ENCODE results near the gene C1orf159.
"Not testable (repeated sequence)": the region's sequence is repeated elsewhere in the genome, so short reads cannot be mapped to it uniquely, and the experiment has no call there.

The C1orf159 gene

DNA sequence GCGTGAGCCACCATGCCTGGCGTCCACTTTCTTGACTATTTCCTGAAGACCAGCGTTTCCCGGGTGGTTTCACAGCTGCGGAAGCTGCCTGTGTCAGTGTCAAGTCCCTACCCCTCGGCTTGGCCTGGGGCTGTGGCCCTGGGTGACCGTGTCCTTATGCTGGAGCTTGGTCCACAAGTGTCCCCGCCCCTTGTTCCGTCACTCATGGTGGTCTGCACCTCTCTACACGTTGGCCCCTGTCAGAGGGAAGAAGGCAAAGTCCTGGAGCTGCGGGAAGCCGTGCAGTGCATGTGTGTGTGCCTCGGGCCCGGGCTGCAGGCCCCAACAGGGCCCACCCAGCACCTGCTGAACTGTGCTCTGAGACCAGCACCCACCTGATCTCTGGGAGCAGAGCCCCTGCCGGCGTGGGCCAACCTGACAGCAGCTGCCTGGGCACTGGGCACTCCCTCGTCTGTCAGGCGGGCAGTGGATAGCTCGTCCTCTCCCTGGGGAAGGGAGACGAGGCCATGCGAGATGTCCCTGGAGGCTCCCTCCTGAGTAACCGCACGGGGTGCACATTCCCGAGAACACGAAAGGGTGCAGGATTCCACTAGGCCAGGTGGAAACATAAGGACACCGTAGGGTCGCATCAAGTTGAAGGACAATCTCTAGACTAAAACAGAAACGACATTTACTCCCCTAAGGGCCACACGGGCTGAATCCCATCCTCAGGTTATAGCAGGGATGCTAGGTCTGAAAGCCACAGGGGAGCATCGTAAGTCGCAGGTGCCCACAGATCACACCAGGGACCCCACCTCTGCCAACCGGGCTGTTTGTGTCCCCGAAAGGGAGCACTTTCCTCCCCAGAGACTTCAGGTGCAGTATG lies 2.4 kb upstream of the C1orf159 start:
- no peak for DNase-seq (ENCODE audit: low spot score)

DNA sequence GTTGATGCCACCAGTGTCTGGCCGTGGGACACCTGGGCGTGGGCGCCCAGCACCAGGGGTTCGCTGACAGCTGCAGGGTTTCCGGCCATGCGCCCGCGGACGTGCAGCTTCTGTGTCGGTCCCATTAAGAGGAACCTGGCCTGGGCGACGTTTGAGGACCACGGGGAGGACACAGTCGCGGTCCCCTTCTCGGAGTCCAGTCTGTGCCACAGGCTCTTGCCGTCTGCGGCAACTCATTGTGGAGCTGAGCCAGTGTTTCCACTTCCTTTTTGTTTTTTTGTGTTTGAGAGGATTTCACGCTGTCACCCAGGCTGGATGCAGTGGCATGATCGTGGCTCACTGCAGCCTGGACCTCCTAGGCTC lies 1.6 kb upstream of the C1orf159 start:
- no peak for DNase-seq (ENCODE audit: low spot score)

DNA sequence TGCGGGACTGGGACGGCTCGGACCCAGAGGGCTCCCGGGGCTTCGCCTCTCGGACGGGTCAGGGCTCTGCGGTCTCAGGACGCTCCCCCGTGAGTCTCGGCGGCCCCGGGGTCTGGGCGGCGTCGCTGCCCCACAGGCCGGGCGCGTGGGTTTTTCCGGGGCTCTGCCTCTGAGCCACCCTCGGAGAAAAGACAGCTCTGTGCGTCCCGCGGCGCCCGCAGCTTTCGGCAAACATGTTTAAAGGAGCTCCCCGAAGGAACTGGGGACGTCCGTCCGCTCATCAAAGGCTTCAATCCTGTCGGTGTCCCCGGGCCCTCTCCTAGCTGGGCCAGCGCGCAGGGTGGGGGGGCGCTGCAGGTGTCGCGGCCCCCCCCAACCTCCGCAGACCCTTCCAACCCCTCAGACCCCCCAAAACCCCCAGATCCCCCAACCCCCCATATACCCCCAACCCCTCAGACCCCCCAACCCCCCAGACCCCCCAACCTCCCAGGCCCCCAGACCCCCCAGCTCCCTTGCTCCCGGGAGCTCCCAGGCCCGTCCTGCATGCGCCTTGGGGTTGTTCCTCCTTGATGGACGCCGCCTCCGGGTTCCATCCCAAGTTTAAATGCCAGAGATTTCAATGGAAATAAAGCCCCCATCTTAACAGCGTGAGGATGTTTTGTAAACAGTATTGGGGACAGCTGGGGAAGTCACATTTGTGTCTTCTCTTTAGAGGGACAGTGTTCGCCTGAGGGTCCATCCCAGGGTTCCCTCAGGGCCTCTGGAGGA lies 996 bp upstream of the C1orf159 start:
- peak; percentile 25 for DNase-seq (ENCODE audit: low spot score)

DNA sequence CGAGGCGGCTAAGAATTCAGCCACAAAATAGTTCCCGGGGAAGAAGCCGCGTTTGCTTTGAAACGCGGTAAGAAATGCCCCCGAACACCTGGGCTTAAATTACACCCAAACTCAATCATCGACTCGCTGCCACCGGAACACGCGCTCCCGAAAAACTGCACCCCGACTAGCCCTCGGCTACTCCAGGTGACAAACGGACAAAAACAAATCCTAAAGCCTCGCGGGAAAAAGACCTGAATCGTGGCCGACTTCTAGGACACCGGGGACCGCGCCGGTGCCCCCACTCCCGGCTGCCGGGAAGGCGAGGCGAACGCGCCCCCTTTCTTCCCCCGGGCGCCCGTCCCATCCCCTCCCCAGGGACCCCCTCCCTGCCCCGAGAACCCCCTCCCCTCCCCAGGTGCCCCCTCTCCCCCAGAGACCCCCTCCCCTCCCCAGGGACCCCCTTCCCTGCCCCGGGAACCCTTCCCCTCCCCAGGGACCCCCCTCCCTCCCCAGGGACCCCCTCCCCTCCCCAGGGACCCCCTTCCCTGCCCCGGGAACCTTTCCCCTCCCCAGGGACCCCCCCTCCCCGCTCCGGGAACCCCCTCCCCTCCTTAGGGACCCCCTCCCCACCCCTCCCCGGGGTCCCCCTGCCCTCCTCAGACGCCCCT lies 628 bp downstream of the C1orf159 start:
- no peak for DNase-seq (ENCODE audit: low spot score)

DNA sequence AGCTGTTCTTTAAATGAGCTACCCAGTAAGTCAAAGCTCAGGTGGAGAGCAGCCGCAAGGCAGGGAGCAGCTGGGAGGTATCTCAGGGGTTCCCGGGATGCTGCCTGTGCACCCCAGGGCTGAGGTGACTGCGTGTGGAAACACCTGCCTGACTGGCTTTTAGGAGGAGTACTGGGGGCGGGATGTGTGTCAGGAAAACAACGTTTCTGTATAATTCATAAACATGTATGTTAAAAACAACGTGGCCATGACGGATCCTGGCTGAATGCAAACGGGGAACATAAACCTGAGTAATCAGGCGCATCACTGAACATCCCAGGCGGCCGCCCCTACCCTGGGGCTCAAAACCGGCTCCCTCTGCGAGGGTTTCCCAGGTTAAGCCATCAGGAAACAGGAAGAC lies 1.5 kb downstream of the C1orf159 start:
- no peak for DNase-seq (ENCODE audit: low spot score)

DNA sequence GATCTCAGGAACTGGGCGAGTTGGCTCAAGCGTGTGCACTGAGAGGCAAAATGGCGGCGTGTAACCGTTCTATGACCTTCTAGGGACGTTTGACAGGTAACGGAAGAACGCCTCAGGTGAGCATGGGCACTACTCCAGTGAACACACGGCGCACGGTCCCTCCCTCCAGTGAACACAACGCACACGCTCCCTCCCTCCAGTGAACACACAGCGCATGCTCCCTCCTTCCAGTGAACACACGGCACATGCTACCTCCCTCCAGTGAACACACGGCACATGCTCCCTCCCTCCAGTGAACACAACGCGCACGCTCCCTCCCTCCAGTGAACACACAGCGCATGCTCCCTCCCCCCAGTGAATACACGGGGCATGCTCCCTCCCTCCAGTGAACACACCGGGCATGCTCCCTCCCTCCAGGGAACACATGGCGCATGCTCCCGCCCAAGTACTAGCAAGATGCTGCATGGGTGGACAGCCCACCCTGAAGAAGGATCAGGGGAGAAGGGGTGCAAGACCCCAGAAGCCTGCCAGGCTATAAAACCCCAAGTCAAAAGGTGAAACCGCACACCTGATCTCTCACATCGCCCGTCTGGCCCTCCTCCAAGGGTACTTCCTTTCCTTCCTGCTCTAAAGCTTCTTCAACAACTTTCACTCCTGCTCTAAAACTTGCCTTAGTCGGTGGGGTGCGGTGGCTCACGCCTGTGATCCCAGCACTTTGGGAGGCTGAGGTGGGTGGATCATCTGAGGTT lies 3.5 kb downstream of the C1orf159 start:
- no peak for DNase-seq (ENCODE audit: low spot score)

DNA sequence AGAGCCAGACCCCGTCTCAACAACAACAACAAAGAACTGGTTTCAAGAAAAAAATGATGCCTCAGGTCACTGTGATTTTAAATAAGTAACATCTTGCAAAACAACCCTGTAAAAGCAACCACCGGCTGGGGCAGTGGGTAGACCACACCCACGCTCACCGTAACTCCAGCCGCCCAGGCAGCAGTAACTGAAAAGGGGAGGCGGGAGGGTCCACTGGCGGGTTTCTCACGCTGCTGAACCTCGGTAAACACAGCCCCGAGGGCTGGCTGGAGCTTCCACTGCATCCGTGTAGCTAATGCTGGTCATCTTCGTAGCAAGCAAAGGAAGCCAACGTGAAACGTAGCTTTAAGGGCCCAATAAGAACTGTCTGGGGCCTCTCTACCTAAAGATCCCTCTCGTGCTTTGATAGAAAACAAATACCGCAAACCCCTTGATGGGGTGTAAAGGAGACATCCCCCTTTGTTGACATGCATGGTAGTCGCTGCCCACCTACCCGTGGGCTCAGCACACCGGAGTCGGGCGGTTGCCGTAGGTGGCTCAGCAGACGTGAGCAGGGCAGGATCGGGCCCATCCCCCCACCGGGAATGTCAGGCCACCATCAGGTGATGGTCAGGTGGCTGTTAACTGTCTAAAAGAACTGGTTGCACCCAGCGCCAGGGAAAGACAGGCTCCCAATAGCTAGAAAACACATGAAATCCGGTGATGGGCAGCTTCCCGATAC lies 4.2 kb downstream of the C1orf159 start:
- DNase-seq (ENCODE audit: low spot score) = no peak

DNA sequence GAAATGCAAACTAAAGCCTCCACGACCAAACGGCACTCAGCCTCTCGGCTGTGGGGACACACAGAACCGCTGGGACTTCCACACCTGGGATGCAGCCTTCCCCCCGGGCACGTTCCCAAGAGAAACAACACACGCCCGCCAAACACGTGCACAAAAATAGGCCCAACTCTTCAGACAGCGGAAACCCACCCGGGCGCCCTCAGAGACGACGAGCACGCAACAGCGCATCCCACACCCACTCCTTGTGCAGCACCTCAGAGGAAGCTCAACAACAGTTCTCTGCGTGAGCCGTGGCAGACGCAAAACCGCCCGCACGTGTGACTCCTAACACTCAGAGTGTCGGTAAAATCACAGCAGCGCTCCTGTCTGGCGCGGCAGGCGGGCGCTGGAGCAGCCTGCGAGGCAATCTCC lies 5.3 kb downstream of the C1orf159 start:
- DNase-seq (ENCODE audit: low spot score) = no peak

DNA sequence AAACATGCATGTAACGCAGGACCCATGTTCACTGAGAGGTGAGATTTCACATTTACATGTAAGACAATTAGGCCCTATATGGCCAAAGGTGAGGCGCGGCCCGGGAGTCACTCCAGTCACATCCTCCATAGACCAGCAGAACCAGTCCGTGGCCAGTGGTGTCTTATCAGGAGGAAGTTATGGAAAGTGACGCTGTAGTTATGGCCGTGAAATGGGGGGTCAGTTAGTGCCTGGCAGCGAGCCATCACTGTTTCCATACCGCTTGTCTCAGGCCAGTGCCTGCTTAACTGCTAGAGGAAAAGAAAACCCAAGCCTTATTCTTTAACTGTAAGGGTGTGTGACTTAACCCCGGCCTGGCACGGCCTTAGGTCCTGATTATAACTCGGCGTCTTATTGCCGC lies 6.1 kb downstream of the C1orf159 start:
- DNase-seq (ENCODE audit: low spot score) = no peak

DNA sequence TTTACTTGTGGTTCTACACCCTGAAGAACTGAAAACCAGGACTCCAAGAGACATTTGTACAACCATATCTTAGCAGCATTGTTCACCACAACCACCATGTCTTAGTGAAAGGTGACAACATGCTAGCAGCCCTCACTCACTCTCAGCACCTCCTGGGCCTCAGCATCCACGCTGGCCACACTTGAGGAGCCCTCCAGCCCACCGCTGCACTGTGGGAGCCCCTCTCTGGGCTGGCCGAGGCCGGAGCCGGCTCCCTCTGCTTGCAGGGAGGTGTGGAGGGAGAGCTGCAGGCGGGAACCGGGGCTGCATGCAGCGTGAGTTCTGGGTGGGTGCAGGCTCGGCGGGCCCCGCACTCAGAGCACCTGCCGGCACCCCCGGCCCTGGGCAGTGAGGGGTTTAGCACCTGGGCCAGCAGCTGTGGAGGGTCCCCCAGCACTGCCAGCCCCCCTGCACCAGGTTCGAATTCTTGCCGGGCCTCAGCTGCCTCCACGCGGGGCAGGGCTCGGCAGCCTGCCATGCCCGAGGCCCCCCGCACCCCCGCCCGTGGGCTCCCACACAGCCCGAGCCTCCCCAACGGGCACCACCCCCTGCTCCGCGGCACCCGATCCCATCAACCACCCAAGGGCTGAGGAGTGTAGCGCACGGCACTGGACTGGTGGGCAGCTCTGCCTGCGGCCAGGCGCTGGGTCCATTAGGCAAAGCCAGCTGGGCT lies 9.2 kb downstream of the C1orf159 start:
- no peak for DNase-seq (ENCODE audit: low spot score)

DNA sequence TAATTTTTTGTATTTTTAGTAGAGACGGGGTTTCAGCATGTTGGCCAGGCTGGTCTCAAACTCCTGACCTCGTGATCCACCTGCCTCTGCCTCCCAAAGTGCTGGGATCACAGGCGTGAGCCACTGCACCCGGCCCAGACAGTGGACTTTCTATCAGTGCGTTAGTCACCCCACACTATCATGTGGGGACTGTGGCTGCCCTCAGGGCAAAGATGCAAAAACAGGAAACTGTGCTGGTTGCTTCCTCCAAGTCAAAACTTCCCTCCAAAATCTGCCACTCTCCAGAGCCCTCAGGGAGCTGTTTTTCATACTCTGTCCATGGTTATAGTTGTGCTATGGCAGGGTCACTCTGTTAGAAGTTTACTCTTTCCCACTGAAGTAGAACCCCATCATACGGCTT lies 11.7 kb downstream of the C1orf159 start:
- DNase-seq (ENCODE audit: low spot score) = not testable (repeated sequence)

DNA sequence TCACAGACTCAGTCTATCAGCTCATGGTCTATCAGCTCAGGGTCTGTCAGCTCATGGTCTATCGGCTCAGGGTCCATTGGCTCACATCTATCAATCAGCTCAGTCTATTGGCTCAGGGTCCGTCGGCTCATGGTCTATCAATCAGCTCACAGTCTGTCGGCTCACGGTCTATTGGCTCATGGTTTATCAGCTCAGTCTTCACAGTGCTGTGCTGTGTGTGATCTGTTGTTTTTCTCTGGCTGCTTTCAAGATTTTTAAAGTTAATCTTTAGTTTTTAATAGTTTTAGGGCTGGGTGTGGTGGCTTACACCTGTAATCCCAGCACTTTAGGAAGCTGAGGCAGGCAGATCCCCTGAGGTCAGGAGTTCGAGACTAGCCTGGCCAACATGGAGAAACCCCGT lies 14.4 kb downstream of the C1orf159 start:
- no peak for DNase-seq (ENCODE audit: low spot score)

DNA sequence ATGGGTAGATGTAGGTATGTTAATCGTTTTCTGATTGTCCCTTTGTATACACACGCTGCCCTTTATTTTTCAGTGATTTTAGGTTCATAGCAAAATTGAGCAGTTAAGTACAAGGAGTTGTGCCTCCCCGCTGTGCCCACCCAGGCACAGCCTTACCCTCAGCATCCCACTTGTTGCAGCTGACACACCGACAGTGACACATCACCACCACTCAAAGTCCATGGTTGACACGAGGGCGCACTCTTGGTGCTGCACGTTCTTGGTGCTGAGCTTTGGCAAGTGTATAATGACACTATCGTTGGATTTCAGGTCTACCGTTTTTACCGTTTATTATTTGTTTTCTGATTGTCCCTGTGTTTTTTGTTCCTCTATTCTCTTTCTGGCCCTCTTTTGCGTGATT lies 15.6 kb downstream of the C1orf159 start:
- no peak for DNase-seq (ENCODE audit: low spot score)

DNA sequence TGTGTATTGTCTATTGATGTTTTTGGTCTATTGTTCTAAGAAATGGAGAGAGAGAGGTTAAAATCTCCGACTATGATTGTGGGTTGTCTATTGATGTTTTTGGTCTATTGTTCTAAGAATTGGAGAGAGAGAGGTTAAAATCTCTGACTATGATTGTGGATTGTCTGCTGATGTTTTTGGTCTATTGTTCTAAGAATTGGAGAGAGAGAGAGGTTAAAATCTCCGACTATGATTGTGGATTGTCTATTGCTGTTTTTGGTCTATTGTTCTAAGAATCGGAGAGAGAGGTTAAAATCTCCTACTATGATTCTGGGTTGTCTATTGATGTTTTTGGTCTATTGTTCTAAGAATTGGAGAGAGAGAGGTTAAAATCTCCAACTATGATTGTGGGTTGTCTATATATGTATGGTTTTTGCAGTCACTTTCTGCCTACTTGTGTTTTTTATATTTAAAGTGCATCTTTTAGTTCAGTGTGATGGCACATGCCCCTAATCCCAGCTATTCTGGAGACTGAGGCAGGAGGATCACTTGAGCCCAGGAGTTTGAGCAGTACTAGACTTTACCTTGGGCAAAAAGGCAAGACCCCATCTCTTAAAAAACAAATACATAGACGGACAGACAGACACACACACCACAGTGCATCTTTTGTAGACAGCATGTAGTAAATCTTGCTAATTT lies 16.2 kb downstream of the C1orf159 start:
- no peak for DNase-seq (ENCODE audit: low spot score)

DNA sequence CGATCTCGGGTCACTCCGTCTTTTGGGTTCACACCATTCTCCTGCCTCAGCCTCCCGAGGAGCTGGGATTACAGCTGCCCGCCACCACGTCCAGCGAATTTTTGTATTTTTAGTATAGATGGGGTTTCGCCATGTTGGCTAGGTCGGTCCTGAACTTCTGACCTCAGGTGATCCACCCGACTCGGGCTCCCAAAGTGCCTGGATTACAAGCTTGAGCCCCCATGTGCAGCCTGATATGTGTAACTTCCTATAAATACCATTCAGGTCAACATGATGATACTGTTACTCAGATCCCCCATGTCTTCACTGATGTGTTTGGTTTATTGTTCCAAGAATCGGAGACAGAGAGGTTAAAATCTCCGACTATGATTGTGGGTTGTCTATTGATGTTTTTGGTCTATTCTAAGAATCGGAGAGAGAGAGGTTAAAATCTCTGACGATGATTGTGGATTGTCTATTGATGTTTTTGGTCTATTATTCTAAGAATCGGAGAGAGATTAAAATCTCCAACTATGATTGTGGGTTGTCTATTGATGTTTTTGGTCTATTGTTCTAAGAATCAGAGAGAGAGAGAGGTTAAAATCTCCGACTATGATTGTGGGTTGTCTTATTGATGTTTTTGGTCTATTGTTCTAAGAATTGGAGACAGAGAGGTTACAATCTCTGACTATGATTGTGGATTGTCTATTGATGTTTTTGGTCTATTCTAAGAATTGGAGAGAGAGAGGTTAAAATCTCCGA lies 17.0 kb downstream of the C1orf159 start:
- DNase-seq (ENCODE audit: low spot score) = no peak

DNA sequence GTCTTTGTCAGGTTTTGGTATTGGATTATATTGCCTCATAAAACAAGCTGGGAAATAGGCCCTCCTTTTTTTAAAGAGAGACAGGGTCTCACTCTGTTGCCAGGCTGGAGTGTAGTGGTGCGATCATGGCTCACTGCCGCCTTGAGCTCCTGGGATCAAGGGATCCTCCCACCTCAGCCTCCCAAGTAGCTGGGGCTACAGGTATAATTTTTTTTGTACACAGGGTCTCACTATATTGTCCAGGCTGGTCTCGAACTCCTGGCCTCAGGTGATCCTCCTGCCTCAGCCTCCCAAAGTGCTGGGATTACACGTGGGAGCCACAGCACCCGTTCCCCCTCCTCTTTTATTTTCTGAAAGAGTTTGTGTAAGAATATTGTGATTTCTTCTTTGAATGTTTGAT lies 19.8 kb downstream of the C1orf159 start:
- DNase-seq (ENCODE audit: low spot score) = not testable (repeated sequence)

DNA sequence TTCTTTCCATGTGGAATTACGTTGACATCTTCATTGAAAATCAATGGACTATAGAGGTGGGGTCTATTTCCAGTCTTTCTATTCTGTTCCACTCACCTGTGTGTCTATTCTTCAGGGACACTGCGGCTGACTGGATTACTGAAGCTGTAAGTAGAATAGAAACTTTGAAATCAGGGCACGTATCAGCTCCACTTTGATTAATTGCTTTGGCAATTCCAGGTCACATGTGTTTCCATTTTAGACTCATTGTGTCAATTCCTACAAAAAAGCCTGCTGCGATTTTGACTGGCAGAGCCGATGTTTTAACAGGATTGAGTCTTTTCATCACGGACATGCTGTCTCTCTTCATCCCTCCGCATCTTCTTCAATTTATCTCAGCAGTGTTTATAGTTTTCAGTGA lies 20.9 kb downstream of the C1orf159 start:
- no peak for DNase-seq (ENCODE audit: low spot score)

DNA sequence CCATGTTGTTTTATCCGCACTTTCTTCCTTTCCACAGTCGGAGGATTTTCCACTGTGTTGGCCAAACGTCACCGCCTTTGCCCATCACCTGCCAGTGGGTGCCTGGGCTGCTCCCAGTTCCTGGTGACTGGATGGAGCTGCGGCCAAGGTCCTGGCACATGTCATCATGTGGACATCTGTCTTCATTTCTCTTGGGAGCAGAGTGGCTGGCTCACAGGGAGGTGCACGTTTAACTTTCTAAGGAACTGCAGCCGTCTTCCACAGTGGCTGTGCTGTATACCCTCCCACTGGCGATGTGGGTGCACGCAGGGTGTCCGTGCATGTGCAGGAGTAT lies 22.3 kb downstream of the C1orf159 start:
- no peak for DNase-seq (ENCODE audit: low spot score)

DNA sequence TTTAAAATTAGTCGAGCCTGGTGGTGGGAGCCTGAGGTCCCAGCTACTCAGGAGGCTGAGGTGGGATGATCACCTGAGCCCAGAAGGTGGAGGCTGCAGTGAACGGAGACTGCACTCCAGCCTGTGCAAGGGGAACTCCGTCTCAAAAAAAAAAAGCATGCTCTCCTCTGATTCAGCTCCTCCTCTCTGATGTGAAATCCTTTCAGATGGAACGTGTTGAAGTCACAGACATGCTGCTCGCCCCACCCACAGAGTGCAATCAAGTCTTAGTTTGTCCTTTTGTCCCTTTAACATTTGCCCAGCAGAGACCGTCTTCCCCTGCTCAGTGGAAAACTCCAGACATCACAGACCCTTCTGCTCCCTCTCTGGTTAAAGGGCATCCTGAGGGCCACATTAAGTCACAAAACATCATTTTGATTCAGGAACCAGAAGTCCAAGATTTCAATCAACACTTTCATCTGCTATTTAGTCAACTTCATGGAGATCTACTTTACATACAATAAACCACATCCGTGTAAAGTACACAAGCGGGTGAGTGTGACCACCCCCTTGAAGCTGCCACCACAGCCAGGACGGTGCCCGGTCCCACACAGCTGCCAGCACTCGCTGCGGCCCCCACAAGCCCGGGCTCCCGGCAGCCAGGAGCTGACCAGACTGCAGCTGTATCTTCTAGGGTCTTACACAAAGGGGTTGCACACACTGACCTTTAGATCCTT lies 22.8 kb downstream of the C1orf159 start:
- DNase-seq (ENCODE audit: low spot score) = no peak
